ENCODE results near the gene PLPP3. TPM values are rescaled to one million over a fixed set of nuclear protein-coding genes. Genes with fewer than 3 reads are reported as not detected.
A peak's percentile ranks its signal among the peaks of the same experiment; 100 is the strongest.

PLPP3 gene
- total RNA-seq, 6 experiments from 2014 or later, result 47.8 to 118 (median 65.8) TPM

DNA sequence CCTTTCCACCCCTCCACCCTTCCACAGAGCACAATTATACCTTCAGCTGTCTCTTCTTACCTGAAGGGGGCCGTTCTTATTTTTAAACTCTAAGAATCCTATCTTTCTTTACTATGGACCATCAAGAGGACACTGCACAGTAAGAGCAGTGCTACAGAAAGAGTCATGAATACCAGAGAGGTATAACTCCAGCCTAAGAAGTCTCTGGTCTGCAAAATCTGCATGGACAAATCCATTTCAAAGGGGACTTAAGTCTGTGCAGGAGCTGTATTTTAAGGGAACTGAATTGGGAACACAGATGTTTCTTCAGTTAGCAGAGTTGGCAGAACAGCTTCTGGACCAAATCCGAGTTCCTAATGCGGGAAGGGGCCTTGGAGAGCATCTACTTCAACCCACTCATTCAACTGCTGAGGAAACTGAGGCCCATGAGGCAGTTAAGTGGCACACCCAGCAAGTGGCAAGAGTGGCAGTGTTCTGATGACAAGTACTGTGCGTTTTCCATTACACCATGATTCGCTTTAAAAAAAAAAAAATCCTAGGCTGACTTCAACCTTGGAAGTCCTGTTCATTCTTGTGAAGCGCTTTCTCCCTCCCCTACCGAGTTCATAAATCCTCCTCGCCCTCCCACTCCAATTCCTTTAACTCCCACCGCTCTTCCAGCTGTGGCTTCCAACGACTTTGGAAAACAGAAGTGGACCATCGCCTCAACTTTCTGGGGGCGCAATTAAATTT is 1.8 kb downstream of the PLPP3 start:
- no peaks in the 10 kb centered on the region for H3K27me3 ChIP-seq
- no peak for DNase-seq
- no peaks in the 10 kb centered on the region for H3K36me3 ChIP-seq
- ATAC-seq, result peak in 1 of 4 donors; percentile 2
- H3K9me3 ChIP-seq, result no peaks in the 10 kb centered on the region
- peak overlapping the region; percentile 97 to 99 (median 99) for H3K27ac ChIP-seq
- peaks cover 0 to 41% (median 5%) of the 10 kb centered on the region in 4 donors for H3K4me1 ChIP-seq
- no peak for TF ChIP-seq POLR2A (IDR thresholded peaks at IDR 0.05)
- TF ChIP-seq, protein P1, sequence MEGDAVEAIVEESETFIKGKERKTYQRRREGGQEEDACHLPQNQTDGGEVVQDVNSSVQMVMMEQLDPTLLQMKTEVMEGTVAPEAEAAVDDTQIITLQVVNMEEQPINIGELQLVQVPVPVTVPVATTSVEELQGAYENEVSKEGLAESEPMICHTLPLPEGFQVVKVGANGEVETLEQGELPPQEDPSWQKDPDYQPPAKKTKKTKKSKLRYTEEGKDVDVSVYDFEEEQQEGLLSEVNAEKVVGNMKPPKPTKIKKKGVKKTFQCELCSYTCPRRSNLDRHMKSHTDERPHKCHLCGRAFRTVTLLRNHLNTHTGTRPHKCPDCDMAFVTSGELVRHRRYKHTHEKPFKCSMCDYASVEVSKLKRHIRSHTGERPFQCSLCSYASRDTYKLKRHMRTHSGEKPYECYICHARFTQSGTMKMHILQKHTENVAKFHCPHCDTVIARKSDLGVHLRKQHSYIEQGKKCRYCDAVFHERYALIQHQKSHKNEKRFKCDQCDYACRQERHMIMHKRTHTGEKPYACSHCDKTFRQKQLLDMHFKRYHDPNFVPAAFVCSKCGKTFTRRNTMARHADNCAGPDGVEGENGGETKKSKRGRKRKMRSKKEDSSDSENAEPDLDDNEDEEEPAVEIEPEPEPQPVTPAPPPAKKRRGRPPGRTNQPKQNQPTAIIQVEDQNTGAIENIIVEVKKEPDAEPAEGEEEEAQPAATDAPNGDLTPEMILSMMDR (IDR thresholded peaks at IDR 0.05), result no peak
- H3K4me3 ChIP-seq, result peak overlapping the region; percentile 71 to 91 (median 82)
- intact Hi-C loops (cut with DNase I), result loop anchor here in 1 of 2 donors (5.0 kb wide), 1 partner anchor 125 kb away; no protein-coding TSS in a partner anchor
- 20% methylated on average over 10 of the region's 12 CpGs for WGBS (ENCODE audit: insufficient coverage, low coverage, low lambda C conversion rate, missing lambda C conversion rate)

DNA sequence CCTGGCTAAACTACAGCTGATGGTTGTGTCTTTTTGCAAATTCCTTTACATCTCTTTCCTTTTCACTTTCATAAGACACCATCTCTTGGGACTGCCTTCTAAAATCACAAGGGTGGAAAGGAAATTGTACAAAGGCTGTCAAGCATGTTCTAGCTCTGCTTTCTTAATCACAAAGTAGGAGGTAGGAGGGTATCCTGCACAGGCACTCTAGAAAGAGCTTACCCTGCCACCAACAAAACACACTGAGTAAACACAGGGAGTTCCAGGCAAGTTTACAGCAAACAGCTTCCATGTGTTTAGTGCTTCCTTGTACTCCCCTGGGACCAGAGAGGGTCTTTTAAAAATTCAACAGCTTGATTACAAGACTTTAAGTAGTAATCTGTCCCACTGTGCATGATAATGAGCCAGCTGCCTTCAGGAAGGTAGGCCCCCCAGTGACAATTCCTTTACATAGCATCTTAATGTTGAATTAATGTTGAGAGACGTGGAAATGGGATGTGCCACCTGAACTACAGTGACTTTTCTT is 2.4 kb downstream of the PLPP3 start:
- peak; percentile 14 to 44 (median 29) for ATAC-seq
- intact Hi-C loops (cut with DNase I), result loop anchor here in 1 of 2 donors (5.0 kb wide), 1 partner anchor 125 kb away; no protein-coding TSS in a partner anchor
- WGBS (ENCODE audit: insufficient coverage, low coverage, low lambda C conversion rate, missing lambda C conversion rate), result 0% methylated on average over 1 of the region's 1 CpG
- no peak for DNase-seq
- Histone ChIP-seq H3K27ac (peak overlapping the region; percentile 97 to 99 (median 99)), H3K4me1 (peaks cover 0 to 47% (median 8%) of the 10 kb centered on the region in 4 donors), H3K27me3 (no peaks in the 10 kb centered on the region), H3K4me3 (peak overlapping the region; percentile 71 to 91 (median 82)), H3K9me3 (no peaks in the 10 kb centered on the region), H3K36me3 (no peaks in the 10 kb centered on the region)
- TF ChIP-seq, protein P1 (IDR thresholded peaks at IDR 0.05), result peak; percentile 33 to 45 (median 40)
- no peak for TF ChIP-seq POLR2A (IDR thresholded peaks at IDR 0.05)

DNA sequence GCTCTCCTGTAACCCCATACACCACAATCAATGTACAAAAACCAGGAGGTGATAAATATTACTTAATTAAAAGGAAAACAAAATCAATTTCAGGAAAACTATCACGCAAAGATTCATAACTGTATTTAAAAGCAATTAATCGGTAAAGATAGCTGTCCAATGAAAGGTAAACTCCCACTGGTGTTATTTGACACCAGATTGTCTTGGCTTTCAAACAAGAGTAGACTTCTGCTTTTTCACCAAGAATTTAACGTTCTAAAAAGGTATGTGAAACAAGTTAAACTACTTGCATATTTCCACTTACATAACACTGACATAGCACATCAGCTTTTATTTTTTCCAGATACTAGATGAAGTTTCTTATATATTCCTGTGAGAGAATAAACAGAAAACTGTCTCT is 3.5 kb downstream of the PLPP3 start:
- intact Hi-C loops (cut with DNase I), result loop anchor here in 1 of 2 donors (5.0 kb wide), 1 partner anchor 124 kb away; no protein-coding TSS in a partner anchor
- no peak for TF ChIP-seq POLR2A (IDR thresholded peaks at IDR 0.05)
- TF ChIP-seq, protein P1 (IDR thresholded peaks at IDR 0.05), result no peak
- Histone ChIP-seq H3K9me3 (no peaks in the 10 kb centered on the region), H3K4me1 (peaks cover 0 to 54% (median 13%) of the 10 kb centered on the region in 4 donors), H3K27me3 (no peaks in the 10 kb centered on the region), H3K27ac (peak overlapping the region; percentile 97 to 99 (median 99)), H3K4me3 (peak overlapping the region; percentile 71 to 91 (median 82)), H3K36me3 (no peaks in the 10 kb centered on the region)
- 12% methylated on average over 3 of the region's 3 CpGs for WGBS (ENCODE audit: insufficient coverage, low coverage, low lambda C conversion rate, missing lambda C conversion rate)
- ATAC-seq, result no peak
- DNase-seq, result no peak

DNA sequence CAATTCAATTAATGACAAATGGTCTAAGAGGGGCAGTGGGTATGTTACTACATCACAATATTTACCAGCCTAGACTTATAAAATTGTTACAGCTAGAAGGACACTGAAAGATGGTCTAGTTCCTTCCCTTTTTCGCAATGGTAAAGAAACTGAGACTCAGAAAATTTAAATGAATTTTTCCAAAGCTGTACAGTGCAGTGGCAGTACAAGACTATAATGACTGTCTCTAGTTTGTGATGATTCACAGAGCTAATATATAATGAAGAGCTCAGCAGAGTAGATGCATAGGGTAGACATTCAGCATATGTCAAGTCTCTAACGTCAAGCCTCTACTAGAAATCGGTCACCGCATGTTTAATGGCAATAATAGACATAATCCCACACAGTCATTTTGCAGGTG is 4.6 kb downstream of the PLPP3 start:
- 28% methylated on average over 2 of the region's 4 CpGs for WGBS (ENCODE audit: insufficient coverage, low coverage, low lambda C conversion rate, missing lambda C conversion rate)
- Histone ChIP-seq H3K4me3 (peak overlapping the region in 2 of 3 donors; percentile 71 to 91), H3K27ac (peak overlapping the region; percentile 60 to 99 (median 97)), H3K27me3 (no peaks in the 10 kb centered on the region), H3K9me3 (no peaks in the 10 kb centered on the region), H3K36me3 (no peaks in the 10 kb centered on the region), H3K4me1 (peaks cover 0 to 64% (median 18%) of the 10 kb centered on the region in 4 donors)
- intact Hi-C loops (cut with DNase I), result loop anchor here in 1 of 2 donors (5.0 kb wide), 1 partner anchor 122 kb away; no protein-coding TSS in a partner anchor
- TF ChIP-seq, protein P1 (IDR thresholded peaks at IDR 0.05), result no peak
- DNase-seq (no peak), ATAC-seq (no peak)

Measured in right lobe of liver (tissue), 6 donors.